Esophagus squamous epithelium (tissue), 5 donors: ENCODE results near the gene PPM1L. TPM values are rescaled to one million over a fixed set of nuclear protein-coding genes. Genes with fewer than 3 reads are reported as not detected.

Experiments used
- DNase-seq: peaks from one replicate; lab custom pipeline; 2025; lab: John Stamatoyannopoulos, UW
- H3K27ac ChIP-seq, 4 donors: fragments of 200-600 bp; sonication (generic); one replicate each; pipeline ENCODE4 v1.5.1; 2016 to 2019; ENCODE audit warnings: mild to moderate bottlenecking in 1 of 4
- H3K27me3 ChIP-seq, 4 donors: fragments of 200-600 bp; sonication (generic); 1 replicate in 3 of 4; 2 replicates in 1 of 4; pipeline versions ENCODE4 v1.5.1 to v1.6.0; 2017 to 2021; ENCODE audit warnings: antibody characterized with exemption in 1 of 4
- H3K36me3 ChIP-seq, 3 donors: fragments of 200-600 bp; sonication (generic); one replicate each; pipeline ENCODE4 v1.5.1; 2016 to 2019
- H3K4me1 ChIP-seq, 3 donors: fragments of 200-600 bp; sonication (generic); one replicate each; pipeline ENCODE4 v1.5.1; 2017 to 2019
- H3K4me3 ChIP-seq, 4 donors: fragments of 200-600 bp; sonication (generic); 1 replicate in 3 of 4; 2 replicates in 1 of 4; pipeline ENCODE4 v1.5.1; 2016 to 2019; ENCODE audit warnings: mild to moderate bottlenecking in 2 of 4, moderate library complexity in 1 of 4
- H3K9me3 ChIP-seq, 3 donors: fragments of 200-600 bp; sonication (generic); one replicate each; pipeline ENCODE4 v1.5.1; 2016 to 2019
- POLR2A ChIP-seq, 4 donors: fragments of 450-650 bp; IDR thresholded peaks; one replicate each; pipeline ENCODE4 v1.6.1; 2017; ENCODE audit warnings: antibody characterized with exemption in 4 of 4, mild to moderate bottlenecking in 4 of 4, moderate library complexity in 3 of 4
- WGBS, 2 donors: methylation state at CpG; one replicate each; pipeline ENCODE4 v1.1.5; 2018; 5-methylcytosine and 5-hydroxymethylcytosine counted together
- intact Hi-C: fragments of 100-400 bp; cut with DNase I; formaldehyde crosslinking; loops from one replicate; pipeline ENCODE4 v1.15.0; 2022
- total RNA-seq, 4 donors: library from RNA; depleted of rRNA; stranded (reverse); fragments of >200 nt; gene quantifications; one replicate each; pipeline ENCODE4 v1.1.0, GENCODE V29; 2016
- TF ChIP-seq, protein P1 (sequence below), 6 experiments: fragments of 450-650 bp in 4 of 6; fragments of 200-600 bp in 2 of 6; sonication (generic) in 2 of 6; IDR thresholded peaks; one replicate each; pipeline ENCODE4 v1.5.1; 2016 to 2019; ENCODE audit warnings: antibody characterized with exemption in 6 of 6, mild to moderate bottlenecking in 4 of 6, moderate library complexity in 4 of 6
- donor health status: DM: yes; HTN: yes; CAD: no.

PPM1L gene
- total RNA-seq, 4 donors from 2014 or later = 9.1 to 18.1 (median 12.1) TPM

DNA sequence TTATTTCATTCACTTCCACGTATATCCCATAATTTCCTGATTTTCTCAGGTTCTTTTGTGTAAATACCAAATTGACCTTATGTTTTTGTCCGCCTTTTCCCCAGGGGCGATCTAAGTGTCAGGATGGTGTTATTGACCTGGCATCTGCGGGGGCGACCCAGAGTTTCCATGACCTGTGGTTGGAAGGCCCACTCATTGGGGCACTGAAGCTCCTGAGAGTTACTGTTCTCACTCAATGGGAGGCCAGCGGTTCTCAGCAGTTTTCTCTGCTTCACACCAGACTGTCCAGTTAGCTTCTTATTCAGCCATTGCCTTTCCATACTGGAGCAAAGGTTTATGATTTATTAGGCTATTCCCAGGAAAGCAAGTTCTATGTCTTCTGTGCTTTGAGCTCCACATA, 295.8 kb downstream of the PPM1L start:
- Histone ChIP-seq H3K9me3 (no peaks in the 10 kb centered on the region), H3K4me3 (no peak overlapping the region), H3K27me3 (no peaks in the 10 kb centered on the region), H3K4me1 (no peaks in the 10 kb centered on the region), H3K27ac (no peak overlapping the region), H3K36me3 (no peaks in the 10 kb centered on the region)
- DNase-seq = no peak
- no peak for TF ChIP-seq POLR2A (IDR thresholded peaks at IDR 0.05)
- TF ChIP-seq, protein P1, sequence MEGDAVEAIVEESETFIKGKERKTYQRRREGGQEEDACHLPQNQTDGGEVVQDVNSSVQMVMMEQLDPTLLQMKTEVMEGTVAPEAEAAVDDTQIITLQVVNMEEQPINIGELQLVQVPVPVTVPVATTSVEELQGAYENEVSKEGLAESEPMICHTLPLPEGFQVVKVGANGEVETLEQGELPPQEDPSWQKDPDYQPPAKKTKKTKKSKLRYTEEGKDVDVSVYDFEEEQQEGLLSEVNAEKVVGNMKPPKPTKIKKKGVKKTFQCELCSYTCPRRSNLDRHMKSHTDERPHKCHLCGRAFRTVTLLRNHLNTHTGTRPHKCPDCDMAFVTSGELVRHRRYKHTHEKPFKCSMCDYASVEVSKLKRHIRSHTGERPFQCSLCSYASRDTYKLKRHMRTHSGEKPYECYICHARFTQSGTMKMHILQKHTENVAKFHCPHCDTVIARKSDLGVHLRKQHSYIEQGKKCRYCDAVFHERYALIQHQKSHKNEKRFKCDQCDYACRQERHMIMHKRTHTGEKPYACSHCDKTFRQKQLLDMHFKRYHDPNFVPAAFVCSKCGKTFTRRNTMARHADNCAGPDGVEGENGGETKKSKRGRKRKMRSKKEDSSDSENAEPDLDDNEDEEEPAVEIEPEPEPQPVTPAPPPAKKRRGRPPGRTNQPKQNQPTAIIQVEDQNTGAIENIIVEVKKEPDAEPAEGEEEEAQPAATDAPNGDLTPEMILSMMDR (IDR thresholded peaks at IDR 0.05) = no peak
- 86 to 91% methylated on average over 6 of the region's 6 CpGs for WGBS, 2 donors
- intact Hi-C loops = no loop called here

- no peak for DNase-seq
- peaks cover 0 to 6% (median 0%) of the 10 kb centered on the region in 3 donors for H3K4me1 ChIP-seq
- WGBS, 2 donors = 82 to 85% methylated on average over 5 of the region's 5 CpGs
- no peak overlapping the region for H3K4me3 ChIP-seq
- H3K9me3 ChIP-seq = no peaks in the 10 kb centered on the region
- no peaks in the 10 kb centered on the region for H3K36me3 ChIP-seq
- H3K27me3 ChIP-seq = no peaks in the 10 kb centered on the region
- TF ChIP-seq POLR2A (IDR thresholded peaks at IDR 0.05) = no peak
- TF ChIP-seq, protein P1 (IDR thresholded peaks at IDR 0.05) = no peak
- H3K27ac ChIP-seq = no peak overlapping the region
- intact Hi-C loops = no loop called here
Observed at GRCh38 chr3:161054860-161055604, 299.0 kb downstream of the PPM1L start.

GRCh38 chr3:161064413-161064812, 308.4 kb downstream of the PPM1L start:
- WGBS, 2 donors = 49 to 62% methylated on average over 5 of the region's 5 CpGs
- H3K4me3 ChIP-seq = no peak overlapping the region
- intact Hi-C loops = no loop called here
- no peaks in the 10 kb centered on the region for H3K27me3 ChIP-seq
- TF ChIP-seq, protein P1 (IDR thresholded peaks at IDR 0.05) = no peak
- no peak for TF ChIP-seq POLR2A (IDR thresholded peaks at IDR 0.05)
- H3K4me1 ChIP-seq = peaks cover 0 to 50% (median 5%) of the 10 kb centered on the region in 3 donors
- no peaks in the 10 kb centered on the region for H3K9me3 ChIP-seq
- H3K27ac ChIP-seq = peak overlapping the region in 2 of 4 donors; percentile 18 to 30
- peaks cover 0 to 17% (median 0%) of the 10 kb centered on the region in 3 donors for H3K36me3 ChIP-seq
- DNase-seq = no peak

- DNase-seq = no peak
- peaks cover 14 to 55% (median 19%) of the 10 kb centered on the region in 3 donors for H3K4me1 ChIP-seq
- intact Hi-C loops = no loop called here
- no peaks in the 10 kb centered on the region for H3K27me3 ChIP-seq
- peaks cover 0 to 18% (median 0%) of the 10 kb centered on the region in 3 donors for H3K36me3 ChIP-seq
- 74 to 88% methylated on average over 3 of the region's 3 CpGs for WGBS, 2 donors
- no peak overlapping the region for H3K4me3 ChIP-seq
- TF ChIP-seq POLR2A (IDR thresholded peaks at IDR 0.05) = no peak
- TF ChIP-seq, protein P1 (IDR thresholded peaks at IDR 0.05) = no peak
- no peaks in the 10 kb centered on the region for H3K9me3 ChIP-seq
- H3K27ac ChIP-seq = no peak overlapping the region
Observed at GRCh38 chr3:161066930-161067329, 310.9 kb downstream of the PPM1L start.

GRCh38 chr3:161067335-161067734, 311.3 kb downstream of the PPM1L start:
- H3K27ac ChIP-seq = no peak overlapping the region
- DNase-seq = no peak
- intact Hi-C loops = no loop called here
- H3K4me3 ChIP-seq = no peak overlapping the region
- TF ChIP-seq, protein P1 (IDR thresholded peaks at IDR 0.05) = no peak
- no peak for TF ChIP-seq POLR2A (IDR thresholded peaks at IDR 0.05)
- peaks cover 0 to 18% (median 0%) of the 10 kb centered on the region in 3 donors for H3K36me3 ChIP-seq
- peaks cover 14 to 55% (median 19%) of the 10 kb centered on the region in 3 donors for H3K4me1 ChIP-seq
- H3K9me3 ChIP-seq = no peaks in the 10 kb centered on the region
- no peaks in the 10 kb centered on the region for H3K27me3 ChIP-seq
- WGBS, 2 donors = 60 to 79% methylated on average over 1 of the region's 1 CpG
